HCT116 (cell line): ENCODE data around the gene STPG1. TPM values are rescaled to one million over a fixed set of nuclear protein-coding genes. Genes with fewer than 3 reads are reported as not detected.

Source experiments
- ATAC-seq: fragments of 200-7000 bp; cut with Tn5 transposase; 2 replicates; pipeline ENCODE4 v1.9.1; 2020; ENCODE audit warnings: mild to moderate bottlenecking, moderate library complexity
- BruUV-seq: library from RNA; stranded (reverse); fragments of 400-500 nt; replicated peaks from 2 replicates; lab custom pipeline; 2021; lab: Mats Ljungman, UMichigan
- CTCF ChIA-PET: fragments of 300-600 bp; sonication (Branson Sonifier 250); formaldehyde crosslinking; loops from one replicate; lab custom pipeline; 2021; ENCODE audit warnings: antibody characterized with exemption; lab: Charles Lee
- POLR2A ChIA-PET: fragments of 300-600, 350-600 bp; sonication (Branson Sonifier 250); formaldehyde crosslinking; loops from one replicate; lab custom pipeline; 2021; ENCODE audit warnings: antibody characterized with exemption; lab: Charles Lee
- RAD21 ChIA-PET, 2 experiments: fragments of 300-600 bp; sonication (Branson Sonifier 250); formaldehyde crosslinking; loops; one replicate each; lab custom pipeline; 2023; ENCODE audit warnings: low total read pairs in 2 of 2; ENCODE audit not compliant: uncharacterized antibody in 2 of 2, unreplicated experiment in 2 of 2, low non-redundant PET in 1 of 2; lab: Charles Lee
- DNase-seq: peaks from one replicate; pipeline ENCODE4 v3.0.0-alpha.2; 2010; ENCODE audit warnings: low read depth, low spot score
- H2AFZ ChIP-seq: fragments of 200-600 bp; shearing (Covaris generic), sonication (generic); 2 replicates; pipeline ENCODE4 v1.6.1; 2017; ENCODE audit warnings: low read depth, mixed run types, mixed read lengths, antibody characterized with exemption, low read length; ENCODE audit not compliant: poor library complexity, severe bottlenecking
- H3K27ac ChIP-seq: 2 replicates; pipeline ENCODE4 v1.5.1; 2012; ENCODE audit warnings: low read depth, low read length
- H3K27me3 ChIP-seq: fragments of 200-600 bp; sonication (generic); 2 replicates; pipeline ENCODE4 v1.6.1; 2016; ENCODE audit warnings: mixed run types, low read length, mixed read lengths; ENCODE audit not compliant: insufficient read depth
- H3K36me3 ChIP-seq, 2 experiments: fragments of 200-500 bp in 1 of 2; fragments of 200-600 bp in 1 of 2; sonication (Bioruptor generic) in 1 of 2; sonication (generic) in 1 of 2; 2 replicates each; pipeline versions ENCODE4 v1.5.1 to v1.6.1; 2014 to 2016; ENCODE audit warnings: low read length in 2 of 2, inconsistent platforms in 1 of 2, mixed read lengths in 1 of 2, mixed run types in 1 of 2; ENCODE audit not compliant: insufficient read depth in 2 of 2, control insufficient read depth in 1 of 2
- H3K4me1 ChIP-seq, 2 experiments: fragments of 200-600 bp in 1 of 2; sonication (generic) in 1 of 2; 2 replicates each; pipeline versions ENCODE4 v1.5.1 to v1.6.1; 2012 to 2017; ENCODE audit warnings: low read length in 2 of 2, inconsistent platforms in 1 of 2, mild to moderate bottlenecking in 1 of 2, mixed read lengths in 1 of 2, mixed run types in 1 of 2, moderate library complexity in 1 of 2; ENCODE audit not compliant: insufficient read depth in 2 of 2, control insufficient read depth in 1 of 2
- H3K4me2 ChIP-seq: fragments of 200-600 bp; sonication (generic); 2 replicates; pipeline ENCODE4 v1.6.1; 2017; ENCODE audit warnings: mixed run types, low read length, mixed read lengths
- H3K4me3 ChIP-seq, 2 experiments: fragments of 200-600 bp in 1 of 2; sonication (generic) in 1 of 2; replicated peaks in 1 of 2; 2 replicates each; pipeline ENCODE4 v1.5.1; 2011 to 2016; ENCODE audit warnings: low read length in 2 of 2, control low read depth in 1 of 2, low read depth in 1 of 2, mild to moderate bottlenecking in 1 of 2, mixed read lengths in 1 of 2, mixed run types in 1 of 2
- H3K79me2 ChIP-seq: fragments of 200-600 bp; sonication (generic); 2 replicates; pipeline ENCODE4 v1.6.1; 2017; ENCODE audit warnings: mild to moderate bottlenecking, mixed run types, low read length, moderate library complexity, mixed read lengths; ENCODE audit not compliant: insufficient read depth
- H3K9ac ChIP-seq: fragments of 200-600 bp; sonication (generic); 2 replicates; pipeline ENCODE4 v1.6.1; 2016; ENCODE audit warnings: low read length, mixed read lengths
- H3K9me2 ChIP-seq: fragments of 200-600 bp; sonication (generic), shearing (Covaris generic); 2 replicates; pipeline ENCODE4 v1.6.1; 2017; ENCODE audit warnings: mixed run types, mild to moderate bottlenecking, moderate library complexity; ENCODE audit not compliant: insufficient read depth
- H3K9me3 ChIP-seq, 2 experiments: fragments of 200-500 bp in 1 of 2; fragments of 200-600 bp in 1 of 2; sonication (Bioruptor generic) in 1 of 2; sonication (generic) in 1 of 2; 2 replicates each; pipeline ENCODE4 v1.6.1; 2014 to 2017; ENCODE audit warnings: low read length in 2 of 2, mixed read lengths in 2 of 2, inconsistent platforms in 1 of 2, low read depth in 1 of 2, mild to moderate bottlenecking in 1 of 2, mixed run types in 1 of 2, moderate library complexity in 1 of 2; ENCODE audit not compliant: control insufficient read depth in 1 of 2, insufficient read depth in 1 of 2
- H4K20me1 ChIP-seq: fragments of 200-600 bp; sonication (generic), shearing (Covaris generic); 2 replicates; pipeline ENCODE4 v1.6.1; 2017; ENCODE audit warnings: mixed run types, mild to moderate bottlenecking, moderate library complexity; ENCODE audit not compliant: insufficient read depth
- CEBPB ChIP-seq: IDR thresholded peaks from 2 replicates; pipeline ENCODE4 v1.6.1; 2012; ENCODE audit warnings: low read depth
- ELF1 ChIP-seq: IDR thresholded peaks from 2 replicates; pipeline ENCODE4 v1.6.1; 2012; ENCODE audit warnings: low read depth, borderline replicate concordance
- JUND ChIP-seq: IDR thresholded peaks from 2 replicates; pipeline ENCODE4 v1.6.1; 2012
- POLR2A ChIP-seq: IDR thresholded peaks from 2 replicates; pipeline ENCODE4 v1.7.0; 2011; ENCODE audit warnings: borderline replicate concordance; ENCODE audit not compliant: insufficient read depth, insufficient read length; ENCODE audit errors: extremely low read depth
- POLR2AphosphoS5 ChIP-seq: IDR thresholded peaks from 2 replicates; pipeline ENCODE4 v1.6.1; 2011; ENCODE audit warnings: mild to moderate bottlenecking, low read depth, low read length, moderate library complexity
- YY1 ChIP-seq: IDR thresholded peaks from 2 replicates; pipeline ENCODE4 v1.6.1; 2011; ENCODE audit warnings: low read length, low read depth, moderate library complexity, mild to moderate bottlenecking; ENCODE audit not compliant: insufficient replicate concordance; ENCODE audit errors: extremely low read depth
- ZFX ChIP-seq: fragments of 450-650 bp; IDR thresholded peaks from 2 replicates; pipeline ENCODE4 v1.6.1; 2017
- intact Hi-C: fragments of 100-400 bp; cut with micrococcal nuclease; formaldehyde crosslinking; loops from 2 replicates; pipeline ENCODE4 v1.10.0; 2022
- total RNA-seq: library from RNA; stranded (reverse); gene quantifications from one replicate; pipeline ENCODE4 v1.2.1, GENCODE V29; 2021; ENCODE audit not compliant: unreplicated experiment

Gene STPG1
- total RNA-seq, 1 experiment from 2014 or later: 13.4 TPM

DNA sequence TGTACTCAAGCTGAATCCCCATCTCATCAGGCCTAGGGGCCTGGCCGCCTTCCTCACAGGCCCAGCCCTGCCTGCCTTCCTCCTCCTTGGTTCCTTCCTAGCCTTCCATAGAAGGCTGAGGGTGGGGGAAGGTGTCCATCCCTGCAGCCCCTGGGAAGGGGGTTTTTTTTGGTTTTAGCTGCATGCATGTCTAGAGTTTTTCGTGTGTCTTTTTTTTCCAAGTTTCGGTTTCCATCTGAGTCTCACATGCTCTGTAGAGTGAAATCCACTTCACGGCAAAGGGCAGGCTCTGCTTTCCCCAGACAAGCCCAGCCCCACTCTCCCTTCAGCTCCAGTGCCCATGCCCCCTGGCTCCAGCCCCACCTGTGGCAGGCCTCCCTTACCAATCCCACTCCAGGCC, 62.3 kb downstream of the STPG1 start:
- no peaks in the 10 kb centered on the region for H3K79me2 ChIP-seq
- H2AFZ ChIP-seq: no peak overlapping the region
- H3K27ac ChIP-seq: no peak overlapping the region
- H3K9ac ChIP-seq: no peak overlapping the region
- H3K9me3 ChIP-seq: no peaks in the 10 kb centered on the region
- TF ChIP-seq YY1 (no peak), ELF1 (no peak), CEBPB (no peak)
- H3K4me2 ChIP-seq: no peak overlapping the region
- ChIA-PET CTCF (no interaction called here), RAD21 (no interaction called here), POLR2A (no interaction called here)
- H4K20me1 ChIP-seq: no peaks in the 10 kb centered on the region
- no TSS peak for BruUV-seq
- H3K36me3 ChIP-seq: no peaks in the 10 kb centered on the region
- no peaks in the 10 kb centered on the region for H3K27me3 ChIP-seq
- intact Hi-C loops: no loop called here
- H3K4me3 ChIP-seq: no peak overlapping the region
- ATAC-seq (no peak), DNase-seq (no peak)
- no peaks in the 10 kb centered on the region for H3K9me2 ChIP-seq
- H3K4me1 ChIP-seq: peaks cover 3 to 11% of the 10 kb centered on the region in 2 experiments; a peak in 3 of 4 replicates

DNA sequence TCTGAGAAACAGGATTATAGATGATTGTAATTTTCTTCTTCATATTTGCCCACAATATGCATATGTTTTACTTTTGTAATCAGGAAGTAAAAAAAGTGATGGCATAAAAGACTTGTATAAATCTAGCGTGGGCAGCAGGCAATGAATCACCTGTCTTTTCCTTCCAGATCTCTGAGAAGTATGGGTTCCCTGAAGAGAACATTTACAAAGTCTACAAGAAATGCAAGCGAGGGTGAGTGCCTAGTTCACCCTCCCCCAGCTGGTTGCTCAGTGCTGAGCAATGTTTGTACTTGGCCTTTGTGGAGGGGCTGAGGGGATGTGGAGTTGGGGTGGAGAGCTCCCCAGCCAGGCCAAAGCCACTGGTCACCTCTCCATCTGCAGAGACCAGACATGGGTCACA, 63.7 kb downstream of the STPG1 start:
- RAD21 ChIA-PET: no interaction called here

More for the DNA sequence above, 63.7 kb downstream of the STPG1 start:
- H4K20me1 ChIP-seq: no peaks in the 10 kb centered on the region
- no peak overlapping the region for H3K9ac ChIP-seq
- no peaks in the 10 kb centered on the region for H3K79me2 ChIP-seq
- no peak for TF ChIP-seq CEBPB
- TF ChIP-seq POLR2A: no peak
- no peak for TF ChIP-seq JUND
- no peak for TF ChIP-seq POLR2AphosphoS5
- TF ChIP-seq ZFX: no peak
- TF ChIP-seq, all 23 proteins: peak for 0
- no peaks in the 10 kb centered on the region for H3K36me3 ChIP-seq
- H3K27ac ChIP-seq: no peak overlapping the region
- BruUV-seq: no TSS peak
- no peak overlapping the region for H2AFZ ChIP-seq
- intact Hi-C loops: no loop called here
- ATAC-seq (no peak), DNase-seq (no peak)
- H3K9me3 ChIP-seq: no peaks in the 10 kb centered on the region
- no peak overlapping the region for H3K4me3 ChIP-seq
- H3K9me2 ChIP-seq: no peaks in the 10 kb centered on the region
- POLR2A ChIA-PET: no interaction called here
- H3K4me2 ChIP-seq: no peak overlapping the region
- CTCF ChIA-PET: no interaction called here
- H3K27me3 ChIP-seq: no peaks in the 10 kb centered on the region
- peaks cover 3 to 11% of the 10 kb centered on the region in 2 experiments; a peak in 3 of 4 replicates for H3K4me1 ChIP-seq
